AG09309 (cell line): ENCODE data around the gene CALM3.

ENCODE experiments used
- DNase-seq: peaks from one replicate; pipeline ENCODE4 v3.0.0-alpha.2; 2010; ENCODE audit warnings: low read depth
- H3K4me3 ChIP-seq: 2 replicates; pipeline ENCODE4 v1.5.1; 2011; ENCODE audit warnings: mild to moderate bottlenecking, low read depth, low read length, moderate library complexity; ENCODE audit not compliant: control insufficient read depth
- TF ChIP-seq, protein P1 (sequence below): IDR thresholded peaks from 2 replicates; pipeline ENCODE4 v1.5.1; 2011; ENCODE audit warnings: mild to moderate bottlenecking, low read depth, low read length, inconsistent platforms; ENCODE audit not compliant: insufficient read depth, control insufficient read depth; ENCODE audit errors: missing control alignments

CALM3 gene

GRCh38 chr19:46604781-46605355 lies 3.7 kb downstream of the CALM3 start:
- TF ChIP-seq, protein P1, sequence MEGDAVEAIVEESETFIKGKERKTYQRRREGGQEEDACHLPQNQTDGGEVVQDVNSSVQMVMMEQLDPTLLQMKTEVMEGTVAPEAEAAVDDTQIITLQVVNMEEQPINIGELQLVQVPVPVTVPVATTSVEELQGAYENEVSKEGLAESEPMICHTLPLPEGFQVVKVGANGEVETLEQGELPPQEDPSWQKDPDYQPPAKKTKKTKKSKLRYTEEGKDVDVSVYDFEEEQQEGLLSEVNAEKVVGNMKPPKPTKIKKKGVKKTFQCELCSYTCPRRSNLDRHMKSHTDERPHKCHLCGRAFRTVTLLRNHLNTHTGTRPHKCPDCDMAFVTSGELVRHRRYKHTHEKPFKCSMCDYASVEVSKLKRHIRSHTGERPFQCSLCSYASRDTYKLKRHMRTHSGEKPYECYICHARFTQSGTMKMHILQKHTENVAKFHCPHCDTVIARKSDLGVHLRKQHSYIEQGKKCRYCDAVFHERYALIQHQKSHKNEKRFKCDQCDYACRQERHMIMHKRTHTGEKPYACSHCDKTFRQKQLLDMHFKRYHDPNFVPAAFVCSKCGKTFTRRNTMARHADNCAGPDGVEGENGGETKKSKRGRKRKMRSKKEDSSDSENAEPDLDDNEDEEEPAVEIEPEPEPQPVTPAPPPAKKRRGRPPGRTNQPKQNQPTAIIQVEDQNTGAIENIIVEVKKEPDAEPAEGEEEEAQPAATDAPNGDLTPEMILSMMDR, result no peak

GRCh38 chr19:46605356-46605821 lies 4.3 kb downstream of the CALM3 start:
- no peak for DNase-seq
- TF ChIP-seq, protein P1, result no peak

More at GRCh38 chr19:46604781-46605355, 3.7 kb downstream of the CALM3 start:
- H3K4me3 ChIP-seq, result no peak overlapping the region
- no peak for DNase-seq

GRCh38 chr19:46606019-46606418 lies 4.9 kb downstream of the CALM3 start:
- H3K4me3 ChIP-seq, result no peak overlapping the region
- no peak for DNase-seq
- TF ChIP-seq, protein P1, result no peak

More at GRCh38 chr19:46605356-46605821, 4.3 kb downstream of the CALM3 start:
- no peak overlapping the region for H3K4me3 ChIP-seq

DNA sequence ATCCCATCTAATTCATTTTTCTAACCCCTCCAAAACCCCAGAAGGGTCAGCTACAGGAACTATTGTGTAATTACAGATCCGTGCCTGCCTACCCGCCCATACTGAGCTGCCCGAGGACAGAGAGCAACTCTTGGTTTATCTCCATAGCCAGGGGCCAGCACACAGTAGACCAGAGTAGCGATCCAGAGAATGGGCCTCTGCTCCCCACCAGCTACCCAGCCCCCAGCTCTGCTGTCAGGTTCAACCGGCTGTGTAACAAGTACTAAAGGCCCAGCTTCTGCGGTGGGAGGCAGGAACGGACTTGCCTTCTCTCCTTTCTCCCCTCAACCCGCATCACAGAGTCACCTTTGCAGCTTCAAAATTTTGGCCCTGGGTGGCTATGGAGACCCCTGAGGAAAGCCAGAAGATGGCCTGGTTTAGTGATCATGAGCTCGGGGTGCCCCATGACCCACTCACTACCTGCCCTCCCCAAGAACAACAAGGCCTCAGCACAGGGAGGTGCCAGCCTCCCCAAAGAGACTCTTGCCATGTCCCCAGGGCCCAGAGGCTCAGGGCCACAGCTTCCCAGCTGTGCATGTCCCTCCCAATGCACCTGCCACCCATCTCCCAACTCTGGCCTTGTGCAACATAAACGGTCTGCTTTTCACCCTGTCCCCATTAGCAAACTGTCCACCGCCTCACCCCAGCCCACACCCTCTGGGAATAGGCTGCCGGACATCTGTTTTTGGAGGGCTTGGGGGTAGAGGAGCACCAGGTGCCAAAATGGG lies 5.7 kb downstream of the CALM3 start:
- TF ChIP-seq, protein P1, result no peak
- H3K4me3 ChIP-seq, result no peak overlapping the region
- DNase-seq, result no peak

GRCh38 chr19:46607448-46607841 lies 6.3 kb downstream of the CALM3 start:
- DNase-seq, result no peak

DNA sequence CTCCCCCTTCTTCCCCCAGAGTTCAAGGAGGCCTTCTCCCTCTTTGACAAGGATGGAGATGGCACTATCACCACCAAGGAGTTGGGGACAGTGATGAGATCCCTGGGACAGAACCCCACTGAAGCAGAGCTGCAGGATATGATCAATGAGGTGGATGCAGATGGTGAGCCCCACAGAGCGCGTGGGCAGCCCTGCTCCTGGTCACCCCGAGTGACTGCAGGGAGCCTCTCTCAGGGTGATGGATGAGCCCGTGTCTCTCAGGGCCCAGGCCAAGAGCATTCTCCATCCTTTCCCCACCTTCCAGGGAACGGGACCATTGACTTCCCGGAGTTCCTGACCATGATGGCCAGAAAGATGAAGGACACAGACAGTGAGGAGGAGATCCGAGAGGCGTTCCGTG lies 7.0 kb downstream of the CALM3 start:
- TF ChIP-seq, protein P1, result no peak
- no peak overlapping the region for H3K4me3 ChIP-seq
- no peak for DNase-seq

More at GRCh38 chr19:46607448-46607841, 6.3 kb downstream of the CALM3 start:
- H3K4me3 ChIP-seq, result no peak overlapping the region
- TF ChIP-seq, protein P1, result no peak
